Glomerular visceral epithelial cell (primary cell): ENCODE data around the gene RUSF1.
A peak's percentile ranks its signal among the peaks of the same experiment; 100 is the strongest.
"Not testable (repeated sequence)": the region's sequence is repeated elsewhere in the genome, so short reads cannot be mapped to it uniquely, and the experiment has no call there.

Experiments used
- DNase-seq: peaks from one replicate; pipeline ENCODE4 v3.0.0-alpha.2; 2016; ENCODE audit errors: extremely low spot score

The RUSF1 gene

GRCh38 chr16:31487071-31487719 is 21.0 kb downstream of the RUSF1 start:
- DNase-seq = no peak

- DNase-seq = no peak
Measured at GRCh38 chr16:31486045-31486444, 22.1 kb downstream of the RUSF1 start.

GRCh38 chr16:31485571-31485970 is 22.6 kb downstream of the RUSF1 start:
- no peak for DNase-seq

- peak; percentile 87 for DNase-seq
Measured at GRCh38 chr16:31484491-31485171, 23.6 kb downstream of the RUSF1 start.

GRCh38 chr16:31484048-31484447 is 24.1 kb downstream of the RUSF1 start:
- not testable (repeated sequence) for DNase-seq

- DNase-seq = no peak
Measured at GRCh38 chr16:31483081-31483480, 25.1 kb downstream of the RUSF1 start, which contains the start of gene SLC5A2. Gene SLC5A2, plus strand, starts transcription at chr16:31483123. Its CDS starts 14 bp downstream, at chr16:31483137.

GRCh38 chr16:31480851-31481536 is 27.2 kb downstream of the RUSF1 start:
- no peak for DNase-seq

- no peak for DNase-seq
Measured at GRCh38 chr16:31479751-31480150, 28.4 kb downstream of the RUSF1 start.

GRCh38 chr16:31478956-31479355 is 29.2 kb downstream of the RUSF1 start:
- DNase-seq = no peak

GRCh38 chr16:31477220-31478216 is 30.7 kb downstream of the RUSF1 start:
- no peak for DNase-seq

GRCh38 chr16:31476303-31477219 is 31.6 kb downstream of the RUSF1 start:
- no peak for DNase-seq

GRCh38 chr16:31475946-31476302 is 32.3 kb downstream of the RUSF1 start:
- DNase-seq = no peak

- DNase-seq = no peak
Measured at GRCh38 chr16:31474773-31475738, 33.1 kb downstream of the RUSF1 start.

- no peak for DNase-seq
Measured at GRCh38 chr16:31474173-31474714, 33.9 kb downstream of the RUSF1 start.

- DNase-seq = no peak
Measured at GRCh38 chr16:31473264-31473984, 34.8 kb downstream of the RUSF1 start.

GRCh38 chr16:31472709-31473203 is 35.4 kb downstream of the RUSF1 start:
- peak; percentile 84 for DNase-seq

- DNase-seq = peak; percentile 85
Measured at GRCh38 chr16:31471875-31472708, 36.1 kb downstream of the RUSF1 start, which contains the start of gene TGFB1I1. Gene TGFB1I1, plus strand, starts transcription at chr16:31472152. Its CDS starts 37 bp downstream, at chr16:31472189.
